ENCODE measurements around the gene TRIM61.

- no peak for TF ChIP-seq EZH2phosphoT487 (IDR thresholded peaks at IDR 0.05; ENCODE audit: low read length)
- TF ChIP-seq CTCF (IDR thresholded peaks at IDR 0.05; ENCODE audit: low read length), result no peak
Observed at GRCh38 chr4:164926301-164926700, 51.2 kb downstream of the TRIM61 start.
